ENCODE measurements around the gene C1orf35.

Gene C1orf35

DNA sequence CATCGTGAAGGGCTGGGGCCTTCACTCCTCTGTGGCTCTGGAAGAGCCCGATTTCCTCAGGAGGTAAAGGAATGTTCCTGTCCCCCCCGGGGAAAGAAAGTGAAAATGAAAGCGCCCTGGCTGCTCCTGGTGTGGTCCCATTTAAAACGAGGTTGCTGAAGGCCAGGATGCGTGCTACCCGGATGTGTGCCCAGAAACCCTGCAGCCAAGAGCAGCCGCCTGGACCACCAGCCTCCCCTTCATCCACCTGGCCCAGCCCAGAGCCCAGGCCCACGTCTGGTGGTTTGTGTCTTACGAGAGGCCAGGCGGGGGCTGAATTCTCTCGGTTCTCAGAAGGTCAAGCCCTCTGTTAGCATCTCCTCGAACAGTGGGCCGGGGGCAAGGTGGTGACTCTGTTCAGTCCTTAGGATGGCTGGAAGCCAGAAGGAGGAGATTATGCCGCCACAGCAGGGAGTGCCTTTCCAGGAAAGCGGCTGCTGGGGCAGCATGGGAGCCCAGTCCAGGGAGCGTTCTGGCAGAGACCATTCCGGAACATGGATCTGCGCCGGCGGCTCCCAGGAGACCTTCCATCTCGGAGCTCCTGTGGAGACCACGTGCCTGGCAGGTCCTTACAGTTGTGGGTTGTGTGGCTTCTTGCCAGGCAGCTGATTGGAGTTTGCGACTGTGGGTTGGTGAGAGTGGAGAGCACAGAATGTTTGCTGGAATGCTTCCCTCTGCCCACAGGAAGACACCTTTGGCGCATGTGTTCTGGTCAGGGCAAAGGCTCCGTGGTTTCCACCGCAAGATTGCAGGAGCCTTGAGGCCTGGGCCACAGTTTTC is 38.3 kb upstream of the C1orf35 start:
- peak; percentile 75 for DNase-seq (ENCODE audit: low read depth)

DNA sequence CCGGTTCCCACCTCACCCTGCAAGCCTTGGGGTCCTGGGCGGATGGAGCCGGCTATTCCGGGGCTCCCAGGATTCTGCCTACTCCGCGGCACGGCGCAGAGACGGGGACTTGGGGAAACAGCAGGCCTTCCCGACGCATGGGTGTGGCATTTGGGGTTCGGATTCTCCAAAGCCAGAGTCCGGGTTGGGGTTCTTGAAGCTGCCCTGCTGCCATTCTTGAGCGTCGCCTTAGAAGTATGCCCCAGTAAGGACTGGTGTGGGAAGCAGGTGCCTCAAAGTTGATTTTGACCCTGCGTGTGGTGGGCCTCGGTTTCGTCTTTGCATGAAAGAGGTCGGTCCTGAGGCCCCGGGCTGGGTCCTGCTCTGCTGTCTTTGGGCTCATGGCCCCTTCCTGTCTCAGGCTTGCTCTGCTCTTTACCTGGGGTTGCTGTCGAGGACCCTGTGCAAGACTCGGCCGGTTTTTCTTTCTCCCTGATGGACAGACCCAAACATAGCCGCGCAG is 37.6 kb upstream of the C1orf35 start:
- H3K4me3 ChIP-seq (ENCODE audit: low read depth, low read length) = peak overlapping the region; percentile 98
- DNase-seq (ENCODE audit: low read depth) = no peak
- TF ChIP-seq, protein P1, sequence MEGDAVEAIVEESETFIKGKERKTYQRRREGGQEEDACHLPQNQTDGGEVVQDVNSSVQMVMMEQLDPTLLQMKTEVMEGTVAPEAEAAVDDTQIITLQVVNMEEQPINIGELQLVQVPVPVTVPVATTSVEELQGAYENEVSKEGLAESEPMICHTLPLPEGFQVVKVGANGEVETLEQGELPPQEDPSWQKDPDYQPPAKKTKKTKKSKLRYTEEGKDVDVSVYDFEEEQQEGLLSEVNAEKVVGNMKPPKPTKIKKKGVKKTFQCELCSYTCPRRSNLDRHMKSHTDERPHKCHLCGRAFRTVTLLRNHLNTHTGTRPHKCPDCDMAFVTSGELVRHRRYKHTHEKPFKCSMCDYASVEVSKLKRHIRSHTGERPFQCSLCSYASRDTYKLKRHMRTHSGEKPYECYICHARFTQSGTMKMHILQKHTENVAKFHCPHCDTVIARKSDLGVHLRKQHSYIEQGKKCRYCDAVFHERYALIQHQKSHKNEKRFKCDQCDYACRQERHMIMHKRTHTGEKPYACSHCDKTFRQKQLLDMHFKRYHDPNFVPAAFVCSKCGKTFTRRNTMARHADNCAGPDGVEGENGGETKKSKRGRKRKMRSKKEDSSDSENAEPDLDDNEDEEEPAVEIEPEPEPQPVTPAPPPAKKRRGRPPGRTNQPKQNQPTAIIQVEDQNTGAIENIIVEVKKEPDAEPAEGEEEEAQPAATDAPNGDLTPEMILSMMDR (IDR thresholded peaks at IDR 0.05; ENCODE audit: control insufficient read depth, extremely low read depth, insufficient read depth) = no peak

More for the DNA sequence above, 38.3 kb upstream of the C1orf35 start:
- peak overlapping the region; percentile 98 for H3K4me3 ChIP-seq (ENCODE audit: low read depth, low read length)
- TF ChIP-seq, protein P1 (IDR thresholded peaks at IDR 0.05; ENCODE audit: control insufficient read depth, extremely low read depth, insufficient read depth) = no peak

DNA sequence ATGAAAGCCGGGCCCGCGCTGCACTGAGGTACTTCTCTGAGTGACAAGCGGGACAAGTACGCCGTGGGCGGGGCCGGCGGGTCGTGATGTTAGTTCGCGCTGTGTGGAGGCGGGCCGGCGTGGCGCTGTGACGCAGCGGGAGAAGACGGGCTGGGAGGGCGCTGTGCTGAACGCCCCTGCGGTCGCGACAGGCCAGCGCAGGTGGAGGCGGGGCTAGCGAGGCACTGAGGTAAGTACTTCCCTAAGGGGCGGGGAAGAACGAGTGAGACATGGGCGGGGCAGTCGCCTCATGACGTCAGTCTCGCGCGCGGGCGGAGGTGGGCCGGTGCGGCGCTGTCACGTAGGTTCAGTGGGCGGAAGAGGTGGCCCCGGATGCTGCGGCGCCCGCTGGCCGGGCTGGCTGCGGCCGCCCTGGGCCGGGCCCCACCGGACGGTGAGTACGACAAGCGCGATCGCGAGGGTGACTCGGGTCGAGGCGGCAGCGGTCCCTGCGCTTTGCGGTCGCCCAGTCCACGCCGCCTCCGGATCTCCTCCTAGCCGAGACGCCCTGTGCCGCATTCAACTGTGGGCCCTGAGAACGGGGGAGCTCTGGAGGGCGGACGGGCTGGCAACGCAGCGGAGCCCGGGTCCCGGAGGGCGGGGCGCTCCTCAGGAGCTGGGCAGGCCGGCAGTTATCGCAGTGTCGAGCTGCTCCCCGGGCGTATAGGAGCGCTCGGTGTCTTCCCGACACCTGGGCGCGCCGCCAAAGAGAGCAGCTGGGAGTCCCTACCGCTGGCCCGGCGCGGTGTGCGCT is 37.0 kb upstream of the C1orf35 start, which contains the start of gene GUK1:
Gene GUK1, plus strand, starts transcription at position 349 of the 793 bp plus-strand sequence. Its CDS starts 24 bp downstream, at position 373.
- TF ChIP-seq, protein P1 (IDR thresholded peaks at IDR 0.05; ENCODE audit: control insufficient read depth, extremely low read depth, insufficient read depth) = peak; percentile 38; the same call in 1 of the 2 replicates
- DNase-seq (ENCODE audit: low read depth) = peak; percentile 99
- H3K4me3 ChIP-seq (ENCODE audit: low read depth, low read length) = peak within 1 kb of the TSS; percentile 98

DNA sequence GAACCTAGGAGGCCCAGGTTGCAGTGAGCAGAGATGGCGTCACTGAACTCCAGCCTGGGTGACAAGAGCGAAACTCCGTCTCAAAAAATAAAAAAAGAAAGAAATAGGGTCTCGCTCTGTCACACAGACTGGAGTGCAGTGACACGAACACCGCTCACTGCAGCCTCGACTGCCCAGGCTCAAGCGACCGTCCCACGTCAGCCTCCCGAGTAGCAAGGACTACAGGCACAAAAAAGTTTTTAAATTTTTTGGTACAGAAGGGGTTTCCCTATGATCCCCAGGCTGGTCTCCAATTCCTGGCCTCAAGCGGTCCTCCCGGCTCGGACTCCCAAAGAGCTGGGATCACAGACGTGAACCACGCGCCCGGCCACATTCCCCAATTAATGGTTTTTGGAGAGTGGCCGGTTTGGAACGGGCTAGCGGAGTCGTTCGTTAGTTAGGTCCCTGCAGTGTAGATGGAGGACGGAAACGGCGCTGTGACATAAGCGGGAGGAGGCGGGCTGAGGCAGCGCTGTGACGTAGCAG is 36.3 kb upstream of the C1orf35 start:
- H3K4me3 ChIP-seq (ENCODE audit: low read depth, low read length) = peak overlapping the region; percentile 98
- DNase-seq (ENCODE audit: low read depth) = no peak
- TF ChIP-seq, protein P1 (IDR thresholded peaks at IDR 0.05; ENCODE audit: control insufficient read depth, extremely low read depth, insufficient read depth) = no peak

DNA sequence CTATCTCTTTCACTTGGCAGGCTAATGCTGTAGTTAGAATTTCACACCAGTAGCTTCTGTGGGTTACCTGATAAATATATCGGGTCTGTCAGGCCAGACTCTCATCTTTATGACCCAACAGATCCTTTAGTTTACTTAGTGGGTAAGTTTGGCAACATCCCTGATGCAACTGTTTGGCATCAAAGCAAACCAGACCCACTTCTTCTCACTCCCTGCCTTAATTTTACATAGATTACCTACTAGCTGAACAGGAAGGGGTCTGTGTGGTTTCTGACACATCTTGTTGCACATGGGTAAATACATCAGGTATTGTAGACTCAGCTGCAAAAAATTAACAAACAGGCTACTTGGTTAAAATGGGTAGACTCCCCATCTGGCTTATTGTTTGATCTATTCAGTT is 33.8 kb upstream of the C1orf35 start:
- H3K4me3 ChIP-seq (ENCODE audit: low read depth, low read length) = no peak overlapping the region
- DNase-seq (ENCODE audit: low read depth) = no peak
- TF ChIP-seq, protein P1 (IDR thresholded peaks at IDR 0.05; ENCODE audit: control insufficient read depth, extremely low read depth, insufficient read depth) = no peak

DNA sequence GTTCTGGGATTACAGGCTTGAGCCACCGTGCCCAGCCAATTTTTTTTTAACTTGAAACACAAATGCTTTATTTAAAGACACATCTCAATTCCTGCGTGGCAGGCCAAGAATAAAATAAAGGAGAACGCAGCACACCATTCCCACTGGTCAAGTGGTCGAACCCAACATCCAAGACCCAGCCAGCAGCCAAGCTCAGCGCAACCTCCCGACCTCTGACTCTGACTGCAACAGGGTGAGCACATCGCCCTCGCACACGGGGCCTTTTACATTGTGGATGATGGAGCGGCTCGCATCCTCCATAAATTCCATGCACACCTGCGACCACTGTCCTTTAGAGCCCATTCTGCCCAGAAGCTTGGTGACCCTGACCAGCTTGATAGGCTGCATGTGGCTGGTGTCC is 31.5 kb upstream of the C1orf35 start:
- TF ChIP-seq, protein P1 (IDR thresholded peaks at IDR 0.05; ENCODE audit: control insufficient read depth, extremely low read depth, insufficient read depth) = no peak
- no peak overlapping the region for H3K4me3 ChIP-seq (ENCODE audit: low read depth, low read length)
- DNase-seq (ENCODE audit: low read depth) = no peak

All from LNCaP clone FGC (cell line).